ENCODE data around the gene CERS6. TPM values are rescaled to one million over a fixed set of nuclear protein-coding genes. Genes with fewer than 3 reads are reported as not detected.

The CERS6 gene
- total and polyA plus RNA-seq, 4 donors = 4.2 to 20.4 (median 10.1) TPM

GRCh38 chr2:168722592-168722991, 266.5 kb downstream of the CERS6 start:
- 14% methylated on average over 2 of the region's 2 CpGs for WGBS
- no peak overlapping the region for H3K27ac ChIP-seq (ENCODE audit: low read depth in 1 of 2, low read length in 2 of 2)
- peaks cover 0 to 2% (median 0%) of the 10 kb centered on the region in 4 donors for H3K36me3 ChIP-seq (ENCODE audit: control insufficient read depth in 4 of 4, insufficient read depth in 3 of 4, low read depth in 1 of 4, low read length in 3 of 4)
- H3K9me3 ChIP-seq (ENCODE audit: control insufficient read depth in 4 of 4, low read length in 3 of 4) = no peaks in the 10 kb centered on the region
- no peaks in the 10 kb centered on the region for H3K27me3 ChIP-seq (ENCODE audit: control insufficient read depth in 4 of 4, insufficient read depth in 4 of 4, low read length in 3 of 4)
- no peak overlapping the region for H3K9ac ChIP-seq (ENCODE audit: low read depth in 1 of 2, low read length in 2 of 2)
- DNase-seq (ENCODE audit: low spot score) = no peak
- no peak overlapping the region for H3K4me3 ChIP-seq (ENCODE audit: low read depth in 1 of 3, low read length in 3 of 3)
- TF ChIP-seq RXRA (IDR thresholded peaks at IDR 0.05) (peak; percentile 19 to 73), HNF4A (conservative IDR thresholded peaks at IDR 0.05) (peak in 1 of 2 donors; percentile 66), EGR1 (IDR thresholded peaks at IDR 0.05; ENCODE audit: low read depth in 2 of 2) (no peak), FOXA1 (IDR thresholded peaks at IDR 0.05) (peak; percentile 14), HNF4G (IDR thresholded peaks at IDR 0.05) (no peak), NR2F2 (IDR thresholded peaks at IDR 0.05) (peak; percentile 92), JUND (IDR thresholded peaks at IDR 0.05) (peak in 1 of 2 donors; percentile 56), SP1 (IDR thresholded peaks at IDR 0.05) (no peak)
- peaks cover 0 to 1% (median 0%) of the 10 kb centered on the region in 4 donors for H3K4me1 ChIP-seq (ENCODE audit: control insufficient read depth in 4 of 4, insufficient read depth in 4 of 4, low read length in 3 of 4)

GRCh38 chr2:168723275-168723899, 267.3 kb downstream of the CERS6 start:
- no peak for DNase-seq (ENCODE audit: low spot score)
- no peak overlapping the region for H3K27ac ChIP-seq (ENCODE audit: low read depth in 1 of 2, low read length in 2 of 2)
- H3K9me3 ChIP-seq (ENCODE audit: control insufficient read depth in 4 of 4, low read length in 3 of 4) = no peaks in the 10 kb centered on the region
- no peak for TF ChIP-seq ATF3 (IDR thresholded peaks at IDR 0.05)
- no peak for TF ChIP-seq FOXA2 (IDR thresholded peaks at IDR 0.05)
- no peak for TF ChIP-seq FOXA1 (IDR thresholded peaks at IDR 0.05)
- TF ChIP-seq JUND (IDR thresholded peaks at IDR 0.05) = no peak
- no peak for TF ChIP-seq RAD21 (IDR thresholded peaks at IDR 0.05)
- no peak for TF ChIP-seq RXRA (IDR thresholded peaks at IDR 0.05)
- no peak overlapping the region for H3K9ac ChIP-seq (ENCODE audit: low read depth in 1 of 2, low read length in 2 of 2)
- peaks cover 0 to 2% (median 0%) of the 10 kb centered on the region in 4 donors for H3K36me3 ChIP-seq (ENCODE audit: control insufficient read depth in 4 of 4, insufficient read depth in 3 of 4, low read depth in 1 of 4, low read length in 3 of 4)
- peaks cover 0 to 1% (median 0%) of the 10 kb centered on the region in 4 donors for H3K4me1 ChIP-seq (ENCODE audit: control insufficient read depth in 4 of 4, insufficient read depth in 4 of 4, low read length in 3 of 4)
- no peaks in the 10 kb centered on the region for H3K27me3 ChIP-seq (ENCODE audit: control insufficient read depth in 4 of 4, insufficient read depth in 4 of 4, low read length in 3 of 4)
- 78% methylated on average over 3 of the region's 3 CpGs for WGBS
- no peak overlapping the region for H3K4me3 ChIP-seq (ENCODE audit: low read depth in 1 of 3, low read length in 3 of 3)

GRCh38 chr2:168726375-168726774, 270.3 kb downstream of the CERS6 start:
- Histone ChIP-seq H3K4me3 (ENCODE audit: low read depth in 1 of 3, low read length in 3 of 3) (no peak overlapping the region), H3K36me3 (ENCODE audit: control insufficient read depth in 4 of 4, insufficient read depth in 3 of 4, low read depth in 1 of 4, low read length in 3 of 4) (no peaks in the 10 kb centered on the region), H3K4me1 (ENCODE audit: control insufficient read depth in 4 of 4, insufficient read depth in 4 of 4, low read length in 3 of 4) (peaks cover 0 to 1% (median 0%) of the 10 kb centered on the region in 4 donors), H3K27ac (ENCODE audit: low read depth in 1 of 2, low read length in 2 of 2) (no peak overlapping the region), H3K9ac (ENCODE audit: low read depth in 1 of 2, low read length in 2 of 2) (no peak overlapping the region), H3K27me3 (ENCODE audit: control insufficient read depth in 4 of 4, insufficient read depth in 4 of 4, low read length in 3 of 4) (no peaks in the 10 kb centered on the region), H3K9me3 (ENCODE audit: control insufficient read depth in 4 of 4, low read length in 3 of 4) (no peaks in the 10 kb centered on the region)
- DNase-seq (ENCODE audit: low spot score) = no peak
- WGBS = 80% methylated on average over 3 of the region's 3 CpGs
- TF ChIP-seq JUND (IDR thresholded peaks at IDR 0.05) (no peak), ATF3 (IDR thresholded peaks at IDR 0.05) (no peak), FOXA1 (IDR thresholded peaks at IDR 0.05) (no peak), HNF4G (IDR thresholded peaks at IDR 0.05) (no peak), EGR1 (IDR thresholded peaks at IDR 0.05; ENCODE audit: low read depth in 2 of 2) (no peak), GABPA (IDR thresholded peaks at IDR 0.05 in 1 of 2, conservative IDR thresholded peaks at IDR 0.05 in 1 of 2) (no peak), ZBTB33 (IDR thresholded peaks at IDR 0.05) (no peak), NR2F2 (IDR thresholded peaks at IDR 0.05) (no peak), RAD21 (IDR thresholded peaks at IDR 0.05) (no peak), YY1 (IDR thresholded peaks at IDR 0.05) (no peak), SP1 (IDR thresholded peaks at IDR 0.05) (no peak), HNF4A (conservative IDR thresholded peaks at IDR 0.05) (no peak), REST (IDR thresholded peaks at IDR 0.05) (no peak), FOXA2 (IDR thresholded peaks at IDR 0.05) (no peak), MAX (IDR thresholded peaks at IDR 0.05) (no peak)

Measured in liver (tissue), 9 donors.